ENCODE measurements around the gene B4GALT7.
"Not testable (repeated sequence)": the region's sequence is repeated elsewhere in the genome, so short reads cannot be mapped to it uniquely, and the experiment has no call there.

The B4GALT7 gene, protein sequence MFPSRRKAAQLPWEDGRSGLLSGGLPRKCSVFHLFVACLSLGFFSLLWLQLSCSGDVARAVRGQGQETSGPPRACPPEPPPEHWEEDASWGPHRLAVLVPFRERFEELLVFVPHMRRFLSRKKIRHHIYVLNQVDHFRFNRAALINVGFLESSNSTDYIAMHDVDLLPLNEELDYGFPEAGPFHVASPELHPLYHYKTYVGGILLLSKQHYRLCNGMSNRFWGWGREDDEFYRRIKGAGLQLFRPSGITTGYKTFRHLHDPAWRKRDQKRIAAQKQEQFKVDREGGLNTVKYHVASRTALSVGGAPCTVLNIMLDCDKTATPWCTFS

GRCh38 chr5:177599731-177600507 is at the start of gene B4GALT7:
Gene B4GALT7, plus strand, starts transcription at chr5:177600132. Its CDS starts 79 bp downstream, at chr5:177600211.
- DNase-seq (ENCODE audit: low read depth in 2 of 2): peak; percentile 75 to 84

DNA sequence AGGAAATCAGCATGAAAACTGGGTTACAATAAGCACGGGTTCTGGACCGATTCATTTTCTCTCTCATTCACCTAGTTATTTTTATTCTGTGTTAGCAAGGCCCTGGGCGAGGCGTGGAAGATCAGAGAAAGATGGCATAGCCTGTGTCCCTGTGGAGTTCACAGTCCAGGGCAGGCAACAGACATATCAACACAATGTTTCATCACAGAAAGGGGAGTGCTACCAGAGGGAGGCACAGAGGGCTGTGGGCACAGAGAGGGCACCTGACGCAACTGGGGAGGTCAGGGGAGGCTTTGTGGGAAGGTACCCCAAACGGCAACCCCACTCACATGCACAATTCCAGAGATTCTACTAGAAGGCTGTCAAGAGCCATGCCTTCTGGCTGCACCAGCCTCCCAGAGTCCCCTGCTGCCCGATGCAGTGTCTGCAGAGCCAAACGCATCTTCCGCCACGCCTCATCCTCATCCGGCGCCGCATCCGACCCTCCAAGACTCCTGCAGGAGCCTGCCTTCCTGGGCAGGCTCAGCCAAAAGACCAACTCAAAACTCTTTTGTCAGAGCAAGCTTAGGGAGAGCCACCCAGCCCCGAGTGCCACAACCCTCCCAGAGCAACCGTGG is 47.0 kb upstream of the B4GALT7 start:
- DNase-seq (ENCODE audit: low read depth in 2 of 2): no peak

- peak in 1 of 2 donors; percentile 27 for DNase-seq (ENCODE audit: low read depth in 2 of 2)
Measured at GRCh38 chr5:177553671-177554429, 46.1 kb upstream of the B4GALT7 start.

DNA sequence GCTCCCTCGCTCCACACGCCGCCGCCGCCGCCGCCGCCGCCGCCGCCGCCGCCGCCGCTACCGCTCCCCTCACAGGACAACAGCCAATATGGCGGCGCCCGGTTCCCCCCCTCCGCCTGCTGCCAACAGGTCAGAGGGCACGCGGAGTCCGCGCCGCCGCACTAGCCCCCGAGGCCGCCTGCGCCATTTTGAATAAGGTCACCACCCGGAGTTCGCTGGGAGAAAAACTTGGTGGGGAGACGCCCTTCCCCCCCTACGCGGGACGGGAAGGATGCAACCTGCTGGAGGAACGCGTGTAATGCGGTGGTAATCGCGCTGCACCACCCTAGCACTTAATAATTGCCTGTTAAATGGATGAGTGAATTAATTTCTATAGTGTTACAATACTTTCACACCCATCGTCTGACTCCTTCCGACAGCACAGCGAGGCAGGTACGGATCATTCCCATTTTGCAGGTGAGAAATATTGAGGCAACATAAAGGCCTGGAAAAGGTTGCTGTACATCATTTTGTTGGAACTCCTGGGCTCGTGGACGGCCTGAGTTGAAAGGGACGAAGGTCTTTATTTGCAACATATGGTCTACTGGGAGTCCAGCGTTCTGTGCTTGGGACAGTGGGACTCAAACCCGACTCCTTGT is 45.3 kb upstream of the B4GALT7 start, which contains the start of gene FAM193B:
FAM193B (minus strand) TSS at position 90 of the 638 bp plus-strand sequence. CDS start 105 bp downstream, outside the sequence.
- DNase-seq (ENCODE audit: low read depth in 2 of 2): peak; percentile 88 to 96

DNA sequence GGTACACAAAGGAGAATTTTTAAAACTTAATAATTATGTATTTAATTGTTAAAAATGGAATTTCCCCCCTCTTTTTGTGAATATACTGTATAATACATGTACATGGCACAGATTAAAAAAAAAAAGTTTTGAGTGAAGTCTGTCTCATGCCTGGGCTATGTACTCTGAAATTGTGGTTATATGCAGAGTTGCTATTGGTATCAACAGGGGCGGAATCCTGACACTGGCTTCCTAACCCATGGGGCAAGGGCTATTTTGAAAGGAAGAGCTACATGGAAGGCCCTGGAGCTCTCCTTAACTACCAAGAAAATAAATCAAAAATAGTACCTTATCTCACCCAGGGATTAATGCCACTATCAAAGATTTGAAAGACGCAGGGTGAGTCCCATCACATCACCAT is 44.7 kb upstream of the B4GALT7 start:
- DNase-seq (ENCODE audit: low read depth in 2 of 2): no peak

DNA sequence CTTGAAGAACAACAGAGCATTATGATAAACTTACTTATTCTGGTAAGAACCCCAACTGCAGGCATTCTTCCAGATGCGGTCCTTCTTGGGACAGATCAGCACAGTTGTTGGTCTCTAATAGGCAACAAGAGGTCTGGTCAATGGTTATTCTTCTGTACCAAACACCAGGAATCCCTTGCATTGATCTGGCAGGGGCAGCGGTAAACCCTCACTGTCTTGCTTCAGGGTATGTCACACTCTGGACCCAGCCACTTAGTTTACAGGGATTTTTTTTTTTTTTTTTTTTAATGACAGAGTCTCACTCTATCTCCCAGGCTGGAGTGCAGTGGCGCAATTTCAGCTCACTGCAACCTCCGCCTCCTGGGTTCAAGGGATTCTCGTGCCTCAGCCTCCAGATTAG is 44.3 kb upstream of the B4GALT7 start:
- no peak for DNase-seq (ENCODE audit: low read depth in 2 of 2)

DNA sequence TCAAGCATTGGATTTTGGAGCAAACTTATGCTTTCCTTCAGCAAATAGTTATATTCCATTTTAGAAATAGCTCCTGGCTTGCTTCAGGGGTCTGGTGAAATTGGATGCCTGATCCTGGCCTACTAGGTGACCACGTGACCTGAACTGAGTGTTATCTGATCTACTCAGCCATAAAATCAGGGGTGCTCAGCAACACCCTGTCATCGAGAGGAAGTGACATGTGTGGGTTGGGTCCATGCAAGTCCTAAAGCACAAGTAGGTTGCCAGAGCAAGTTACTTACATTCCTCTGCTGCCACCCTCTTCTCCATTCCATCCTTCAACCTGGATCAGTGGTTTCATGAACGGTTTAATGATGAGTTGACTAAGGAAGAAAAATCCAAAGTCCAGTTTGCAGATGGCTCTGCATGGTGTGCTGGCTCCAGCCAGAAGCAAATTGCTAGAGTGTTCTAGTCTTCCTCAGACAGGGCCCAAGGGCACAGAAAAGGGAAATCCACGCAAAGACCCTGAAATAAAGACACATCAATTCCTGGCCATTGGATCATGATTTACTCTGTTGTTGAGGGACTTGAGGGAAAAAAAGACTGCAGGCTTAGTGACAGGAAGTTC is 42.8 kb upstream of the B4GALT7 start:
- no peak for DNase-seq (ENCODE audit: low read depth in 2 of 2)

DNA sequence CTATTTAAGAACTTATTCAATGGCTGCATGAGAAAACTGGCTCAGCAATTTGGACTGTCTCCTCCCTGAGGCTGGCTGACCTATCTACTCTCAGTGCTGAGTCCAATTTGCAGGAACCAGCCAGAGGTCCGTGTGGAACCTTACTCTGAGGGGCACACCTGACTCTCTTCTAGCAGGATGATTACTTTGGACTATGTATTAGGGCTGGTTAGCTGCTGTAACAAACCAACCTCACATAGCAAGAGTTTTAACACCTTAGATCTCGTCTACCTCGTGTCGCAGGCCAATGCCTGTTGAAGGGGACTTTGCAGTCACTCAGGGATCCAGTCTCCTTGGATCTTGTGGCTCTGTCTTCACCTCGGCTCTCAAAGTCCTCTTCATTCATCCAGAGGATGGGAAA is 42.1 kb upstream of the B4GALT7 start:
- DNase-seq (ENCODE audit: low read depth in 2 of 2): no peak

- DNase-seq (ENCODE audit: low read depth in 2 of 2): not testable (repeated sequence)
Measured at GRCh38 chr5:177559446-177559941, 40.4 kb upstream of the B4GALT7 start.

GRCh38 chr5:177565046-177565445 is 34.9 kb upstream of the B4GALT7 start:
- DNase-seq (ENCODE audit: low read depth in 2 of 2): no peak

- no peak for DNase-seq (ENCODE audit: low read depth in 2 of 2)
Measured at GRCh38 chr5:177568326-177568725, 31.6 kb upstream of the B4GALT7 start.

DNA sequence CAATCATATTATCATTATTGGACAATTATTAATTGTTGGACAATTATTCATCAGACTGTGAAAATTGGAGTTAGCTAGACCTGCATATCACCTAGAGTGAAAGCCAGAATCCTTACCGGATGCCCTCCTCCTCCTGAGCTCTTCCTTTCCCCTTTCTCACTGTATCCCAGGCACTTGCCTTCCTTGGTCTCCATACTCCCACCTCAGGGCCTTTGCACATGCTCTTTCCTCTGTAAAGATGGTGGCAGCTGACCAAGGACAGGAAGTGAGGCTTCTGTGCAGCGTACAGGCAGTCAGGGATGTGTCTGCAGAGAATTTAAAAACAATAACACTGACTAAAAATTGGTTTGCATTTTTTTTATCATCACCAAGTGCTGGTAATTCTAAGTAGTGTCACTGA is 30.0 kb upstream of the B4GALT7 start:
- DNase-seq (ENCODE audit: low read depth in 2 of 2): no peak

GRCh38 chr5:177575488-177575887 is 24.4 kb upstream of the B4GALT7 start:
- no peak for DNase-seq (ENCODE audit: low read depth in 2 of 2)

GRCh38 chr5:177576169-177576568 is 23.8 kb upstream of the B4GALT7 start:
- DNase-seq (ENCODE audit: low read depth in 2 of 2): no peak

DNA sequence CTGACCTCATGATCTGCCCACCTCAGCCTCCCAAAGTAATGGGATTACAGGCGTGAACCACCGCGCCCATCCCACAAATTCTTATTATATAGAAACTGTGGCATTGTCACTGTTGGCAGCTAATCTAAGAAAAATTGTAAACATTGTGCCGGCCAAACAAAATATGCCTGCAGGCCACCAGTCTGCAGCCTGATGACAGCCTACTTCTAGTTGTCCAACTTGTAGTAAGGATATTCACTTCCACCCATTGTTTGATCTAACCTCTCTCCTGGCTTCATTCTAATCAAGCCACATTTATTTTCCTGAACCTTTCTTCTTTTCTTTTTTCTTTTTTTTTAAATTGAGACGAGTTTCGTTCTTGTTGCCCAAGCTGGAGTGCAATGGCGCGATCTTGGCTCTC is 21.6 kb upstream of the B4GALT7 start:
- no peak for DNase-seq (ENCODE audit: low read depth in 2 of 2)

DNA sequence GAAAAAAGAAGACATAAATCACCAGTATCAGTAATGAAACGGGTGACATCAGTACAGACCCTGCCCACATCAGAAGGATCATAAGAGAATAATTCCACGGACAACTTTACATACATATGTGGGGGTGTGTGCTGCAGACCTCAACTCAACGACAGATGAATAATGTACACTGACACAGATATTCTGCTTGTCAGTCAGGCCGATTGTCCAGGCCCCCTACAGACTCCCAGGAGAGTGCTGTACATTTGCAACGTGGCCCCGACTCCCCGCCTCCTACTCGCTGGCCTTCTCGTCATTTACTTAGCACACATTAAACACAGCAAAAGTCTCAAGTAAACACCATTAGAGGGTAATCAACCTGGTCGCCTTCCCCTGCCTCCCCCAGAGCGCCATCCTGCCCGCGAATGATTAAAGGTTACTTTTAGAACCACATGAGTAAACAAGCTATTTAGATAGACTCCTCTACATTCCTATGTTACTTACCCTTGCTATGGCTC is 11.5 kb upstream of the B4GALT7 start:
- no peak for DNase-seq (ENCODE audit: low read depth in 2 of 2)

DNA sequence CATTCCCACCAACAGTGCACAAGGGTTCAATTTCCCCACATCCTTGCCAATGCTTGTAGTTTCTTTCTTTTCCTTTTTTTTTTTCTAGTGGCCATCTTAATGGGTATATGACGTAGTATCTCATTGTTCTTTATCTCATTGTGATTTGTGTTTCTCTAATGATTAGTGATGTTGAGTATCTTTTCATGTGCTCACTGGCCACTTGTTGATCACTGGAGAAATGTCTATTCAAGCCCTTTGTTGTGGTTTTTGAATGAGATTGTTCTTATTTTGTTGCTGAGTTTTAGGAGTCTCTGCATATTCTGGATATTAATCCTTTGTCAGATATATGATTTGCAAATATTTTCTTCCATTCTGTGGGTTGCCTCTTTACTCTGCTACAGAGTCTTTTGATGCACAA is 9.5 kb upstream of the B4GALT7 start:
- no peak for DNase-seq (ENCODE audit: low read depth in 2 of 2)

DNA sequence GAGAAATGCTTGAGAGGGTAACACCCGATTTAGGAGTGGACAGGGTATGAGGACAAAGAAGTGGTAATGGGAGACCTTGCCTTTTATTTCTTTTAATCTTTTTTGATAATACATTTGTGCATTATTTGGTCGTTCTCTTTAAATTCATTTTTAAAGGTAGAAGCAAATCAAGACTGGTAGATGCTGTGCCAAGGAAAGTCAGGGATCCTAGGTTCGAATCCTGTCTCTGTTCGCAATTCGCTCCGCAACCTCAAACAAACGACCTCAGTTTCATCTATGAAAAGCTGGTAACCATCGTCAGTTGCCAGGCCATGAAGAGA is 8.3 kb upstream of the B4GALT7 start:
- DNase-seq (ENCODE audit: low read depth in 2 of 2): no peak

GRCh38 chr5:177592010-177592834 is 7.7 kb upstream of the B4GALT7 start, which contains the start of gene TMED9:
Gene TMED9, plus strand, starts transcription at chr5:177592203. Its CDS starts 12 bp downstream, at chr5:177592215.
- peak; percentile 71 for DNase-seq (ENCODE audit: low read depth in 2 of 2)

DNA sequence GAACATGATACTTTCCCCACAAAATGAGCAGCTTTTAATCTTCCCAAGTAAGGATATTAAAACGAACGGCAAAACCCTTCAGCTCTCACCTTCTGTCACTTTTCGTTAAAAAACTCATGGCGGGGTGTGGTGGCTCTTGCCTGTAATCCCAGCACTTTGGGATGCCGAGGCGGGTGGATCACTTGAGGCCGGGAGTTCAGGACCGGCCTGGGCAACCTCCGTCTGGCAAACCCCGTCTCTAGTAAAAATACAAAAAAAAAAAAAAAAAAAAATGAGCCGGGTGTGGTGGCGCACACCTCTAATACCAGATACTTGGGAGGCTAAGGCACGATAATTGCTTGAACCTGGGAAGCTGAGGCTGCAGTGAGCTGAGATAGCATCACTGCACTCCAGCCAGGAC is 7.0 kb upstream of the B4GALT7 start:
- no peak for DNase-seq (ENCODE audit: low read depth in 2 of 2)

Data from stimulated activated CD4-positive, alpha-beta T cell treated with anti-CD3 and anti-CD28 coated beads, Interleukin-1b, Interleukin-23, amount 100 ng/mL, for 1 hour (primary cell).